Liver (tissue), 2 donors: Measurements from ENCODE around the gene GFY.

Experiments
- CTCF ChIP-seq: fragments of 150-350 bp; IDR thresholded peaks from 2 replicates; pipeline ENCODE4 v1.5.1; 2017; ENCODE audit warnings: improper control_type of control experiment, low read depth, low read length; ENCODE audit not compliant: missing input control
- FOXA2 ChIP-seq: IDR thresholded peaks from 2 replicates; pipeline ENCODE4 v1.6.1; 2016; ENCODE audit warnings: antibody characterized with exemption
- donor health status: healthy.

DNA sequence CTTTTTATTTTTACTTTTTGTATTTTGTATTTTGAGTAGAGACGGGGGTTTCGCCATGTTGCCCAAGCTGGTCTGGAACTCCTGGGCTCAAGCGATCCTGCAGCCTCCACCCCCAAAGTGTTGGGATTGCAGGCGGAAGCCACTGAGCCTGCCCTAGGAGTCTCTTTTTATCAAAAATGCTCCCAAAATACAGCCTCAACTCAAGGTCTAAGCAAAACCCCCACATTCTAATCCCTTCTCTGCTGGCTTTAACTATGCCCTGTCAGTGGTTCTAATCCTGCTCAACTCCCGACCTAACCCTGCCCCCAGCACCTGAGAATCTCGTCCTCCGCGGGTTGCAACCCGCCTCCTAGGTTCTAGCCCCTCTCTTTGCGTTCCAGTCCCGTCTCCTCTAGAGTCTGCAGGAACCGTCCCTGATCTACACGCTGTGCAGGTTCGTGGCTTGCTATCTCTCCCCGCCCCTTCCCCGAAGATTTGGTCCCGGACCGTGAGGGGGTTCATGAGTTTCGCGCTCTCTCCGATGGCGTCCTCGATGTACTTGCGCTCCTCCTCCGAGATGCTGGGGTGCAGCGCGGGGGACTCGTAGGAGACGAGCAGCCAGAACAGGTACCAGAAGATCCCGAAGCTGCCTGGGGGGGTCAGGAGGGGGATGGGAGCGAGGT lies 8.2 kb downstream of the GFY start:
- TF ChIP-seq CTCF: no peak
- TF ChIP-seq FOXA2: no peak
